OCI-LY1 (cell line): ENCODE results near the gene AP2M1.
A peak's percentile ranks its signal among the peaks of the same experiment; 100 is the strongest.
"Not testable (repeated sequence)": the region's sequence is repeated elsewhere in the genome, so short reads cannot be mapped to it uniquely, and the experiment has no call there.

ENCODE experiments used
- H2AFZ ChIP-seq: fragments of 200-600 bp; sonication (generic), shearing (Covaris generic); 2 replicates; pipeline ENCODE4 v1.6.0; 2014; ENCODE audit warnings: antibody characterized with exemption, mild to moderate bottlenecking, low read length
- H3F3A ChIP-seq: fragments of 200-600 bp; sonication (generic), shearing (Covaris generic); 2 replicates; pipeline ENCODE4 v1.6.0; 2014; ENCODE audit warnings: mild to moderate bottlenecking, antibody characterized with exemption, low read length, moderate library complexity; ENCODE audit not compliant: insufficient read depth
- H3K27ac ChIP-seq: fragments of 200-600 bp; sonication (generic); 2 replicates; pipeline ENCODE4 v1.5.1; 2014; ENCODE audit warnings: low read length, mixed run types, mild to moderate bottlenecking, low read depth; ENCODE audit not compliant: poor library complexity, severe bottlenecking
- H3K27me3 ChIP-seq: fragments of 200-600 bp; sonication (generic); 2 replicates; pipeline ENCODE4 v1.6.0; 2014; ENCODE audit warnings: antibody characterized with exemption, mild to moderate bottlenecking, low read length, moderate library complexity; ENCODE audit not compliant: insufficient read depth
- H3K36me3 ChIP-seq: fragments of 200-600 bp; sonication (generic); 2 replicates; pipeline ENCODE4 v1.6.1; 2014; ENCODE audit warnings: mild to moderate bottlenecking, antibody characterized with exemption, low read length, moderate library complexity, mixed read lengths; ENCODE audit not compliant: insufficient read depth
- H3K4me1 ChIP-seq: fragments of 200-600 bp; sonication (generic); 2 replicates; pipeline ENCODE4 v1.5.1; 2014; ENCODE audit warnings: mild to moderate bottlenecking, low read length, moderate library complexity; ENCODE audit not compliant: insufficient read depth, severe bottlenecking
- H3K4me2 ChIP-seq: fragments of 200-600 bp; sonication (generic), shearing (Covaris generic); 2 replicates; pipeline ENCODE4 v1.6.1; 2014; ENCODE audit warnings: low read length
- H3K4me3 ChIP-seq: fragments of 200-600 bp; sonication (generic); 2 replicates; pipeline ENCODE4 v1.5.1; 2014; ENCODE audit warnings: low read length, low read depth, mild to moderate bottlenecking, mixed read lengths; ENCODE audit not compliant: poor library complexity, severe bottlenecking
- H3K79me2 ChIP-seq: fragments of 200-600 bp; shearing (Covaris generic); 2 replicates; pipeline ENCODE4 v1.6.1; 2016; ENCODE audit warnings: mixed run types, low read length, mixed read lengths; ENCODE audit not compliant: insufficient read depth
- H3K9ac ChIP-seq: fragments of 200-600 bp; sonication (generic), shearing (Covaris generic); 2 replicates; pipeline ENCODE4 v1.6.1; 2014; ENCODE audit warnings: mild to moderate bottlenecking, low read length, mixed read lengths
- H3K9me2 ChIP-seq: fragments of 200-600 bp; sonication (generic), shearing (Covaris generic); 2 replicates; pipeline ENCODE4 v1.6.1; 2014; ENCODE audit warnings: low read depth, mild to moderate bottlenecking, low read length, mixed read lengths
- H3K9me3 ChIP-seq: fragments of 200-600 bp; shearing (Covaris generic); 2 replicates; pipeline ENCODE4 v1.6.1; 2014; ENCODE audit warnings: low read length, mixed read lengths
- H4K20me1 ChIP-seq: fragments of 200-600 bp; sonication (generic), shearing (Covaris generic); 2 replicates; pipeline ENCODE4 v1.6.0; 2016; ENCODE audit warnings: mild to moderate bottlenecking, low read length; ENCODE audit not compliant: insufficient read depth
- CTCF ChIP-seq: fragments of 200-600 bp; sonication (generic), shearing (Covaris generic); IDR thresholded peaks from 2 replicates; pipeline ENCODE4 v1.5.1; 2017; ENCODE audit warnings: mild to moderate bottlenecking, antibody characterized with exemption, low read length, moderate library complexity, mixed read lengths
- EZH2 ChIP-seq: fragments of 200-600 bp; sonication (generic), shearing (Covaris generic); IDR thresholded peaks from 2 replicates; pipeline ENCODE4 v1.8.0; 2017; ENCODE audit warnings: borderline replicate concordance, mixed run types, mild to moderate bottlenecking, antibody characterized with exemption, low read length, moderate library complexity, mixed read lengths

AP2M1 gene

DNA sequence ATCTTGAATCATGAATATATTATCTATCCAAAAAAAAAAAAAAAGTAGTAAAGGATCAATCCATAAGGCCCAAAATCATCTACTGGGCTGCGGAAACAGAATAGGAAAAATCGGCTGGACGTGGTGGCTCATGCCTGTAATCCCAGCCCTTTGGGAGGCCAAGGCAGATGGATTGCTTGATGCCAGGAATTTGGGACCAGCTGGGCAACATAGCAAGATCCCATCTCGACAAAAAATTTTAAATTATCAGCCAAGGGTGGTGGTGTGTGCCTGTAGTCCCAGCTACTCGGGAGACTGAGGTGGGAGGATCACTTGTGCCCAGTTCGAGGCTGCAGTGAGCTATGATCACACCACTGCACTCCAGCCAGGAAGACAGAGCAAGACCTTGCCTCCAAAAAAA lies 25.5 kb upstream of the AP2M1 start:
- H3K27ac ChIP-seq, result no peak overlapping the region
- H3K4me3 ChIP-seq, result no peak overlapping the region
- H3K36me3 ChIP-seq, result peaks cover 30% of the 10 kb centered on the region
- no peaks in the 10 kb centered on the region for H3K79me2 ChIP-seq
- no peak overlapping the region for H2AFZ ChIP-seq
- H3F3A ChIP-seq, result 0 out of 2 replicates have a peak, but pooled peaks cover 3% of the 10 kb centered on the region
- no peak overlapping the region for H3K9ac ChIP-seq
- H3K27me3 ChIP-seq, result no peaks in the 10 kb centered on the region
- no peaks in the 10 kb centered on the region for H4K20me1 ChIP-seq
- H3K4me1 ChIP-seq, result peaks cover 12% of the 10 kb centered on the region
- no peak overlapping the region for H3K4me2 ChIP-seq
- H3K9me3 ChIP-seq, result no peaks in the 10 kb centered on the region
- H3K9me2 ChIP-seq, result no peaks in the 10 kb centered on the region
- no peak for TF ChIP-seq EZH2
- TF ChIP-seq CTCF, result no peak

DNA sequence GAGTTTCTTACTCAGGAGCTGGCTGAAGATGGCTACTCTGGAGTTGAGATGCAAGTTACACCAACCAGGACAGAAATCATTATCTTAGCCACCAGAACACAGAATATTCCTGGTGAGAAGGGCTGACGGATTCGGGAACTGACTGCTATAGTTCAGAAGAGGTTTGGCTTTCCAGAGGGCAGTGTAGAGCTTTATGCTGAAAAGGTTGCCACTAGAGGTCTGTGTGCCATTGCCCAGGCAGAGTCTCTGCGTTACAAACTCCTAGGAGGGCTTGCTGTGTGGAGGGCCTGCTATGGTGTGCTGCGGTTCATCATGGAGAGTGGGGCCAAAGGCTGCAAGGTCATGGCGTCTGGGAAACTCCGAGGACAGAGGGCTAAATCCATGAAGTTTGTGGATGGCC lies 24.9 kb upstream of the AP2M1 start:
- peak; percentile 56 for TF ChIP-seq CTCF

GRCh38 chr3:184154885-184155643 lies 19.6 kb upstream of the AP2M1 start, which contains the start of gene DVL3:
TSS of gene DVL3 (plus strand) at chr3:184155377. CDS start at chr3:184155636, 259 bp downstream.
- H3K4me2 ChIP-seq, result peak within 1 kb of the TSS; percentile 95
- H4K20me1 ChIP-seq, result no peaks in the 10 kb centered on the region
- H3K27me3 ChIP-seq, result no peaks in the 10 kb centered on the region
- no peaks in the 10 kb centered on the region for H3K9me3 ChIP-seq
- H3K9ac ChIP-seq, result peak within 1 kb of the TSS; percentile 95
- H3K9me2 ChIP-seq, result no peaks in the 10 kb centered on the region
- no peaks in the 10 kb centered on the region for H3K36me3 ChIP-seq
- H3K4me3 ChIP-seq, result peak within 1 kb of the TSS; percentile 98
- H3K27ac ChIP-seq, result peak within 1 kb of the TSS; percentile 74
- peaks cover 3% of the 10 kb centered on the region; the same call in 1 of the 2 replicates for H3F3A ChIP-seq
- peak within 1 kb of the TSS; percentile 95 for H2AFZ ChIP-seq
- H3K4me1 ChIP-seq, result peaks cover 33% of the 10 kb centered on the region
- peaks cover 19% of the 10 kb centered on the region for H3K79me2 ChIP-seq
- TF ChIP-seq CTCF, result no peak
- TF ChIP-seq EZH2, result no peak

More for the DNA sequence above, 24.9 kb upstream of the AP2M1 start:
- not testable (repeated sequence) for H3K79me2 ChIP-seq, H3F3A ChIP-seq, H3K9me2 ChIP-seq, H3K4me2 ChIP-seq, H3K4me3 ChIP-seq, H2AFZ ChIP-seq, H3K9ac ChIP-seq, H4K20me1 ChIP-seq, H3K9me3 ChIP-seq, H3K27ac ChIP-seq, H3K27me3 ChIP-seq
- H3K4me1 ChIP-seq, result peaks cover 16% of the 10 kb centered on the region
- peaks cover 24% of the 10 kb centered on the region for H3K36me3 ChIP-seq
